IPS-15b (cell line): Measurements from ENCODE around the gene AGAP1.

Experiments used
- H3K27me3 ChIP-seq: one replicate; pipeline ENCODE4 v1.6.1; 2013; ENCODE audit warnings: low read length; ENCODE audit not compliant: control insufficient read depth, insufficient read depth
- H3K36me3 ChIP-seq: one replicate; pipeline ENCODE4 v1.6.1; 2013; ENCODE audit warnings: low read length; ENCODE audit not compliant: control insufficient read depth, insufficient read depth
- H3K4me1 ChIP-seq: one replicate; pipeline ENCODE4 v1.6.1; 2013; ENCODE audit warnings: mild to moderate bottlenecking, low read length; ENCODE audit not compliant: control insufficient read depth, insufficient read depth
- H3K4me3 ChIP-seq: one replicate; pipeline ENCODE4 v1.5.1; 2013; ENCODE audit warnings: low read depth, low read length
- H3K9ac ChIP-seq: one replicate; pipeline ENCODE4 v1.6.1; 2013; ENCODE audit warnings: low read depth, mild to moderate bottlenecking, low read length
- H3K9me3 ChIP-seq: one replicate; pipeline ENCODE4 v1.6.1; 2013; ENCODE audit warnings: mild to moderate bottlenecking, low read length; ENCODE audit not compliant: control insufficient read depth, insufficient read depth

AGAP1 gene

DNA sequence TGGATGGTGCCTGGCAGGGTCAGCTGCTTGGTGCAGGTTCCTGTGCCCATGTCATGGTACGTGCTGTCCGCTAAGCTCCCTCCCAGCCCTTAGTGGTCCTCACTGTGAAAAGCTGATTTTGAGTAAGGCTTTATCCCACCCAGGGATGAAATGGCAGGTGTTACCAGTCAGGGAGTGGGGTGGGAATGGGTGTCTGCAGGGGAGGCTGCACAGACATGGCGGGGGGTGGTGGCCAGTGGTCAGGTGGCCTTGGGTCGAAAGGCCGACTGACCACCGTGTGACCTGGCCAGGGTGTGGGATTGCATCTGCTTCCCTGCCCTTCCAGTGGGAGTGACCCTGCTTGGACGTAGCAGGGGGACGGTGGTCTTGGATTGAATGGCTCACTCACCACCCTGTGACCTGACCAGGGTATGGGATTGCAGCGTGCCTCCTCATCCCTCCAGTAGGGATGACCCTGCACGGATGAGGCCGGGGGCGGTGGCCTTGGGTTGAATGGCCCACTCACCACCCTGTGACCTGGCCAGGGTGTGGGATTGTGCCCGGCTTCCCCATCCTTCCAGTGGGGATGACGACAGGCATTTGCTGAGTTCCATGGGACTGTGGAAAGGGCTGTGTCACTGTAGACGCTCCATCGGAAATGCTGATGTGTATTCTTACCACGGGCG, 29.8 kb downstream of the AGAP1 start:
- Histone ChIP-seq H3K9me3 (no peaks in the 10 kb centered on the region), H3K27me3 (no peaks in the 10 kb centered on the region), H3K9ac (no peak overlapping the region), H3K36me3 (no peaks in the 10 kb centered on the region), H3K4me3 (no peak overlapping the region), H3K4me1 (peaks cover 4% of the 10 kb centered on the region)

GRCh38 chr2:235526166-235526565, 32.3 kb downstream of the AGAP1 start:
- Histone ChIP-seq H3K9ac (no peak overlapping the region), H3K4me3 (no peak overlapping the region), H3K27me3 (no peaks in the 10 kb centered on the region), H3K4me1 (peaks cover 4% of the 10 kb centered on the region), H3K36me3 (no peaks in the 10 kb centered on the region), H3K9me3 (no peaks in the 10 kb centered on the region)

- Histone ChIP-seq H3K9me3 (no peaks in the 10 kb centered on the region), H3K9ac (no peak overlapping the region), H3K36me3 (no peaks in the 10 kb centered on the region), H3K4me3 (no peak overlapping the region), H3K4me1 (peaks cover 4% of the 10 kb centered on the region), H3K27me3 (no peaks in the 10 kb centered on the region)
These were observed 34.1 kb downstream of the AGAP1 start for GRCh38 chr2:235527806-235528469.

GRCh38 chr2:235529621-235530020, 35.8 kb downstream of the AGAP1 start:
- Histone ChIP-seq H3K27me3 (no peaks in the 10 kb centered on the region), H3K9ac (no peak overlapping the region), H3K36me3 (no peaks in the 10 kb centered on the region), H3K4me1 (peaks cover 4% of the 10 kb centered on the region), H3K4me3 (no peak overlapping the region), H3K9me3 (no peaks in the 10 kb centered on the region)

- H3K9me3 ChIP-seq = no peaks in the 10 kb centered on the region
- peaks cover 4% of the 10 kb centered on the region for H3K4me1 ChIP-seq
- H3K27me3 ChIP-seq = no peaks in the 10 kb centered on the region
- no peak overlapping the region for H3K4me3 ChIP-seq
- H3K36me3 ChIP-seq = no peaks in the 10 kb centered on the region
- H3K9ac ChIP-seq = no peak overlapping the region
These were observed 36.9 kb downstream of the AGAP1 start for GRCh38 chr2:235530735-235531134.

DNA sequence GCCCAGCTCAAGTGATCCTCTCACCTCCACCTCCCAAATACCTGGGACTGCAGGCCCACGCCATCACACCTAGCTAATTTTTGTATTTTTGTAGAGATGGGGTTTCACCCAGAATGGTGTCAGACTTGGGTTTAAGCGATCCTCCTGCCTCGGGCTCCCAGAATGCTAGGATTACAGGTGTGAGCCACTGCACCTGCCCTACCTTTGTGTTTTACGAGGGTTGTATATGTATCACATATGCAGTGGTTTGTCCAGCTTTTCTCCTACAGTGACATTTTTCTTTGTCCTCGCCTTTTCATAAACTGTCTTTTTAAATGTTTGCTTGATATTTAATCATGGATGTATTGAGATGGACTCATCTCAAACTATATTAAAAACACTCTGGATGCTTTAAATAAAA, 38.5 kb downstream of the AGAP1 start:
- H3K4me3 ChIP-seq = no peak overlapping the region
- no peaks in the 10 kb centered on the region for H3K36me3 ChIP-seq
- no peaks in the 10 kb centered on the region for H3K27me3 ChIP-seq
- H3K9ac ChIP-seq = no peak overlapping the region
- no peaks in the 10 kb centered on the region for H3K9me3 ChIP-seq
- peaks cover 4% of the 10 kb centered on the region for H3K4me1 ChIP-seq

DNA sequence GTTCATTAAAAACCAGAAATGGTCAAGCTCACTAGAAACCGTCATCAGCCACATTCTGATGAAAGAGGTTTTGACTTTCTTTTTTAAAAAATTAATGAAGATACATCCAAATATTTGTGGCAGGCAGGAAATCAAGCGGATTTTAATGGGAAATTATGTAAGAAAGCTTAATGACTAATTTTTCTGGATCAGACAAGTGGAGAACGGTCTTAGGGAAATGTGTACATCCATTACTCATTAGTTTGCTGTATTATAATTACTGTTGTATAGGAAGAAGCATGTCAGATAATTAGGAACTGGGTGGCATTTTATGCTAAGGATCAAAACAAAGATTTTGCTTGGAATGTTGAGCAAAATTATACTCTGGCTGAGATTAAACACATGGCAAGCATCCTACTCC, 39.4 kb downstream of the AGAP1 start:
- no peak overlapping the region for H3K4me3 ChIP-seq
- H3K9me3 ChIP-seq = no peaks in the 10 kb centered on the region
- no peaks in the 10 kb centered on the region for H3K4me1 ChIP-seq
- H3K9ac ChIP-seq = no peak overlapping the region
- H3K36me3 ChIP-seq = no peaks in the 10 kb centered on the region
- H3K27me3 ChIP-seq = no peaks in the 10 kb centered on the region

DNA sequence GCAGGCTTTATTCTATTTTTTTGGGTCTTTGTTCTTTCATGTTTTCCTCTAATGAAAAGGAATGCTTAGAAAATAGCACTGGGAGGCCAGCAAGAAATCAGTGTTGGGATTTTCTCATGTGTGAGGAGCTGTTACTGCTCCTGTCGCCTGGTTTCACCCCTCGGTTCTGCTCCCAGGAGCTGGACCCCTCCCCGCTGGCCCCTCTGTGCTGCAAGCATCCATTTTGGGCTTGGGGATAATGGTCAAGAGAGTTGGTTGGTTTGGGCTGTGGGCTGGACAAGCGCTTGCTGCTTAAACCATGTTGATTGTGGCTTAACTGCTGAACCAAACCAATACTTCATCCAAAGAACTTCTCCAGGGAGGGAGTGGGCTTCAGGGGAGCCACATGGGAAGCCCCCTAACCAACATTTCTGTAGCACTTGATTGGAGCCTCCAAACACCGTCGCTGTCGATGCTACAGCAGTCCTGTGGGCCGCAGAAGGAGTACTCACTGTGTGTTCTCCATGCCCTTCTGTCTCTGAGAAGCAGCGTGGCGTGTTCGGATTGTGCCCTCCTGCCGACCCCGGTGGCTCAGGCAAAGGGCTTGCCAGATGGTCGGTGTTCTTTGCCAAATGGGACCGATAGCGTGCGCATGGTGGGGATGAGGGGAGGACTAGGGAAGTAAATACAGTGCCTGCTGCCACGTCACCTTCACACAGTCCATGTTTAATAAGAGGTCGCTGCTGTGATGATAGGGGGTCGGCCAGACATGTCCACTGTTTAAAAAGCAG, 40.0 kb downstream of the AGAP1 start:
- H3K4me1 ChIP-seq = no peaks in the 10 kb centered on the region
- no peaks in the 10 kb centered on the region for H3K9me3 ChIP-seq
- no peak overlapping the region for H3K9ac ChIP-seq
- no peaks in the 10 kb centered on the region for H3K27me3 ChIP-seq
- no peak overlapping the region for H3K4me3 ChIP-seq
- no peaks in the 10 kb centered on the region for H3K36me3 ChIP-seq

DNA sequence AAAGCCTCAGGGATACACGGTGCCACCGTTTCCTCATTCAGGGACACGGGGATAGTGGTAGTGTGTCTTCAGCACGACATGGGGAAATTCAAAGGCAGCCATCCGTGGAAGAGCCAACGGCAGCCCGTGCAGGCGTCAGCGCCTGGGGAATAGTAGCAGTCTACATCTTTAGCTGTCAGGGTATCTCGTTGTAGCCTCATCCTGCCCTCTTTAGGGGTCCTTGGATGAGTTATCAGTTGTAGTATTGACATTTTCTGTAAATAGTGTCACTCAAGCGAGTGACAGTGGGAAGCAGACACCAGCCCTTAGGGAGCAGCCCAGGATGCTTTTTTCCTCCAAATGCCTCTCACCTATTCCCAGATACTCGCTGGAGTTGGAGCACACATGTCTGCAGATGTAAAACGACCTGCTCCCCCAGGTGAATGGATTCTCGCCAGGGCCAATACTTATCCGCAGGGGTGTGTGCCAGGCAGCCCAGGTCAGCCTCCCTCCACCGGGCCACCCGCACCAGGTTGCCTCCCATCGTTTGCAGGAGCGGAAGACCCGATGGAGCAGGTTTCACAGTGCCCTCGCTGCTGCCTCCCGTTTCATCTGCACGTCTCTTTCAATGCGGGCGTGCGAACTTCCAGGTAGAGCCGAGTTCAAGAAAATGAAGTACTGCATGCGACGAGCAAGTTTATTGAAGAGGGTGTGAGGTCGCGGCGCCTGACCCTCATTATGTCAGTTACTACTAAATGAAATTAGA, 41.0 kb downstream of the AGAP1 start:
- no peak overlapping the region for H3K9ac ChIP-seq
- no peaks in the 10 kb centered on the region for H3K27me3 ChIP-seq
- no peaks in the 10 kb centered on the region for H3K9me3 ChIP-seq
- H3K4me1 ChIP-seq = no peaks in the 10 kb centered on the region
- no peaks in the 10 kb centered on the region for H3K36me3 ChIP-seq
- no peak overlapping the region for H3K4me3 ChIP-seq

DNA sequence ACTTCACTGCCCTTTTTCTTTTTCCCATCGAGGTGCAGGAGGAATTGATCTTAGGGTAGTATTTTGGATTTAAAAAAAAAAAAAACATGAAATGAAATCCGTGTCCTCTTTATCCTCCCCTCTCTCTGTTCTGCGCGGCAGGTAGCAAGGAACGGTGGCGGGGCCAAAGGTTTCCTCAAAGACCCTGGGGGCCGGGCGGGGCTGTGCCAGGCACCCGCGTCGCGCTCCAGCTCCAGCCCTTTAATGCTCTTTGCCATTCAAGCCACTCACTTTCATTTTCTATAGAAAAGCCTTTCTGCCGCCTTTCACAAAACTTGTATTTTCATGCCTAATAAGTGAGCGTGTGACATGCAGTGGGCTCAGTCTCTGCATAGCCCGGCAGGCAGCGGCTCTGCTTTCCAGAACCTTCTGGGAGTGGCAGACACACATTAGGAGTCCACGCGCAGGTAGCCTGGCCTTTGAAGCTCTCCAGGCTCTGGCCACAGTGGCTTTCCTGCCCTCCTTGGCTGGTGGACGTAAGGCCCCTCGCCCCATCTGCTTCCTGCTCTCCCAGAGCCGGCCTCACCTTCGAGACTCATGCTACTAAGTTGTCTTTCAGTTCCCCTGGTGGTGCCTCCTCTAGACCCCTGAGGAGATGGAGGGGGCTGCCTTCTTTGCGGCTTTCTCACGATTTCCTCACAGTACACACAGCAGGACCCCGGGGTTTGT, 41.7 kb downstream of the AGAP1 start:
- H3K4me1 ChIP-seq = no peaks in the 10 kb centered on the region
- no peaks in the 10 kb centered on the region for H3K27me3 ChIP-seq
- no peaks in the 10 kb centered on the region for H3K9me3 ChIP-seq
- no peak overlapping the region for H3K4me3 ChIP-seq
- no peaks in the 10 kb centered on the region for H3K36me3 ChIP-seq
- H3K9ac ChIP-seq = no peak overlapping the region

GRCh38 chr2:235536711-235537110, 42.9 kb downstream of the AGAP1 start:
- Histone ChIP-seq H3K4me3 (no peak overlapping the region), H3K36me3 (no peaks in the 10 kb centered on the region), H3K4me1 (no peaks in the 10 kb centered on the region), H3K27me3 (no peaks in the 10 kb centered on the region), H3K9me3 (no peaks in the 10 kb centered on the region), H3K9ac (no peak overlapping the region)
